Measurements from ENCODE around the gene GPRIN2. TPM values are rescaled to one million over a fixed set of nuclear protein-coding genes. Genes with fewer than 3 reads are reported as not detected.
"Not testable (repeated sequence)": the region's sequence is repeated elsewhere in the genome, so short reads cannot be mapped to it uniquely, and the experiment has no call there.

Gene GPRIN2
- polyA plus RNA-seq, 4 donors = 13.9 to 33.5 (median 20.1) TPM

DNA sequence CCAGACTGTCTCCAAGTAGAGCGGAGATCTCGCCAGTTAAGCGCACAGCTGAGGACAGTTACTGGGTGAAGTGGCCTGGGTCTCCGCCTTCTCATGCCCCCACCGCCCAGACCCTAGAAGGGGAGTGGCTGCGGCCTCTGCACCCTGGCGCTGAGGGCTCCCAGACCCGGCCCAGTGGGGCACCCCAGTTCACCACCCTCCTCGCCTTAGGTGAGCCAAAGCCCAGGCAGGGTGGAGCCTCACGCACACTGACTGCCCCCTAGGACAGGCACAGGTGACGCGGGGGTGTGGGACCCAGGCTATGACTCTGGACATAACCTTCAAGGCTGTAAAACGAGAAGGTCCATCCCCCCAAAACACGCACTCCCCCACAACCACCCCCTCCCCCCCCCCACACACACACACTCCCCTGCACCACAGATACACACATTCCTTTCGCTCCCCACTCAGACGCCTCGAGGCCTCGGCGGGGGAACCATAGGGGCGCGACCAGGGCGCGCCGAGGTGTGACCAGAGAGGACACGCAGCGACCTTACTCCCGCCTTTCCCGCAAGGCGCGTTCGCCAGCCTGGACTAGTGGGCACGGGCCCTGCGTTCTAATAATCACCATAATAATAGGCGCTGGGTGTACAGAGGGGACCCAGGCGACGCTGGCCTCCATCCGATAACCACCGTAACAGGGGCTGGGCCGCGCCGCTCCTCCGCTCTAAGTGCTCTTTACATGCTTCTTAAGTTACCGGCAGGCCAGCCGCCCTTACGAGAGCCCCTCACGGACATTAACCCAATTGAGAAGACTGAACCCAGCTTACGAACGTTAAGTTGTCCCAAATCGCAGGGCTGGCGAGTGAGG is 21.4 kb upstream of the GPRIN2 start:
- not testable (repeated sequence) for H3K27me3 ChIP-seq (ENCODE audit: control insufficient read depth in 3 of 3, insufficient read depth in 3 of 3, low read length in 3 of 3); H3K9me3 ChIP-seq (ENCODE audit: control insufficient read depth in 2 of 2, insufficient read depth in 1 of 2, low read depth in 1 of 2, low read length in 1 of 2); H3K4me3 ChIP-seq (ENCODE audit: low read depth in 1 of 3, low read length in 3 of 3); FAIRE-seq; DNase-seq; H3K36me3 ChIP-seq (ENCODE audit: control insufficient read depth in 3 of 3, insufficient read depth in 2 of 3, low read depth in 1 of 3, low read length in 3 of 3); H3K4me1 ChIP-seq (ENCODE audit: control insufficient read depth in 3 of 3, insufficient read depth in 2 of 3, low read depth in 1 of 3, low read length in 2 of 3); H3K27ac ChIP-seq (ENCODE audit: low read depth in 1 of 3, low read length in 2 of 3)
- 18 to 48% (median 41%) methylated on average over 15 to 41 of the region's 50 CpGs for WGBS, 3 donors

DNA sequence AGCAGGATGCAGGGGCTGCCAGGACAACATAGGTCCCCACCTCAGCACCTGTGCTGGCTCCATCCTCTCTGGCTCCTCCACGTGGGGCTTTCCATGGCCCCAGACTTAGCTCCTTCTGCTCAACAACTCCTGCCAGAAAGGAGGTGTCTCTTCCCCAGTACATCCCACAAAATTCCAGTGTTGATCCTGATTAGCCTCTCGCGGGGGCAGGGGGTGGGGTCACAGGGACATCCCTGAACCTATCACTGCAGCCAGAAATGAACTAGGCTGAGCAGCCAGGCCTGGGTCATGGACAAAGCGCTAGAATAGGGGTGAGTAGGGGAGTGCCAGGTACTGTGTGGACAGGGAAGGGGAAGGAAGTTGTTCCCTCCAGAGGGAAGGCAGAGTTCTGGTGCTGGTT is 17.4 kb upstream of the GPRIN2 start:
- not testable (repeated sequence) for H3K4me1 ChIP-seq (ENCODE audit: control insufficient read depth in 3 of 3, insufficient read depth in 2 of 3, low read depth in 1 of 3, low read length in 2 of 3); H3K27ac ChIP-seq (ENCODE audit: low read depth in 1 of 3, low read length in 2 of 3); H3K36me3 ChIP-seq (ENCODE audit: control insufficient read depth in 3 of 3, insufficient read depth in 2 of 3, low read depth in 1 of 3, low read length in 3 of 3); H3K27me3 ChIP-seq (ENCODE audit: control insufficient read depth in 3 of 3, insufficient read depth in 3 of 3, low read length in 3 of 3); H3K4me3 ChIP-seq (ENCODE audit: low read depth in 1 of 3, low read length in 3 of 3); FAIRE-seq; DNase-seq; H3K9me3 ChIP-seq (ENCODE audit: control insufficient read depth in 2 of 2, insufficient read depth in 1 of 2, low read depth in 1 of 2, low read length in 1 of 2)
- WGBS, 3 donors = 59 to 68% (median 66%) methylated on average over 2 to 4 of the region's 4 CpGs

DNA sequence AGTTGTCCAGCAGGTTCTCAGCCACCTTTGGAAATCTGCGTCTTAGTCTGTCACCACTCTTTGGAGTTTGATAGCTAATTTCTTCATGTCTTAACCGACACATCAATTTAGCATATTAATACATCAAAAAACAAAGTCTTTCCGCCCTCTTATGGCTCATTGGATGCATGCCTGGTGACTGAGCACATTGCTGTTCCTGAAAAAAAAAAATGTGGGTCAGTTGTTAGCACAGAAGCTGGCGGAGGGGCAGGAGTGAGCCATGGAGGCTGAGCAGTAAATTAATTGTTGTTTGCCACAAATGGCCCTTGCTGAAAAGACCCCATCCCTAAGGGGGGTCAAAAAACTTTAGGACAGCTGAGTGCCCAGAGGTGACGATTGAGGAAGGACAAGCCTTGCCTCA is 16.9 kb upstream of the GPRIN2 start:
- not testable (repeated sequence) for H3K36me3 ChIP-seq (ENCODE audit: control insufficient read depth in 3 of 3, insufficient read depth in 2 of 3, low read depth in 1 of 3, low read length in 3 of 3); H3K4me1 ChIP-seq (ENCODE audit: control insufficient read depth in 3 of 3, insufficient read depth in 2 of 3, low read depth in 1 of 3, low read length in 2 of 3); H3K4me3 ChIP-seq (ENCODE audit: low read depth in 1 of 3, low read length in 3 of 3); H3K27ac ChIP-seq (ENCODE audit: low read depth in 1 of 3, low read length in 2 of 3); DNase-seq; H3K9me3 ChIP-seq (ENCODE audit: control insufficient read depth in 2 of 2, insufficient read depth in 1 of 2, low read depth in 1 of 2, low read length in 1 of 2); FAIRE-seq; H3K27me3 ChIP-seq (ENCODE audit: control insufficient read depth in 3 of 3, insufficient read depth in 3 of 3, low read length in 3 of 3)
- 50 to 51% (median 51%) methylated on average over 3 to 4 of the region's 5 CpGs for WGBS, 3 donors

DNA sequence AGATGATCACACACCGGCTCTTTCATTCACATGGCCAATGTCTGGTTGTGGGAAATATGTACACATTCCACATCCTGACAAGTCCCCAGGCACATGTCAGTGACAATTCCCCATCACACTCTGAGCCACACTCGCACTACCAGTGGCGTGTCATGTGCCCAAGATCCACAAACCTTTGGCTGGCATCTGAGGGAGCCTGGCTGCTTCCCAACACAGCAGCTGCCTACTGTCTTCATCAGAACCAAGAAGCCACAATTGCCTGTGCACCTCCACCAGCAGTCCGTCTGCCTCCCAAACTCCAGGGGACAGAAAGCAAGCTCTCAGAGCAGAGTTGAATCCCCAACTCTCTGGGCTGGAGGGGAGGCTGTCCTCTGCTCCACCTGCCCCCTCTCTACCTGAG is 16.3 kb upstream of the GPRIN2 start:
- H3K36me3 ChIP-seq (ENCODE audit: control insufficient read depth in 3 of 3, insufficient read depth in 2 of 3, low read depth in 1 of 3, low read length in 3 of 3); FAIRE-seq; DNase-seq; H3K27me3 ChIP-seq (ENCODE audit: control insufficient read depth in 3 of 3, insufficient read depth in 3 of 3, low read length in 3 of 3); H3K4me3 ChIP-seq (ENCODE audit: low read depth in 1 of 3, low read length in 3 of 3); H3K4me1 ChIP-seq (ENCODE audit: control insufficient read depth in 3 of 3, insufficient read depth in 2 of 3, low read depth in 1 of 3, low read length in 2 of 3); H3K9me3 ChIP-seq (ENCODE audit: control insufficient read depth in 2 of 2, insufficient read depth in 1 of 2, low read depth in 1 of 2, low read length in 1 of 2); H3K27ac ChIP-seq (ENCODE audit: low read depth in 1 of 3, low read length in 2 of 3): not testable (repeated sequence)
- WGBS, 3 donors = 25 to 47% (median 27%) methylated on average over 2 to 3 of the region's 4 CpGs

DNA sequence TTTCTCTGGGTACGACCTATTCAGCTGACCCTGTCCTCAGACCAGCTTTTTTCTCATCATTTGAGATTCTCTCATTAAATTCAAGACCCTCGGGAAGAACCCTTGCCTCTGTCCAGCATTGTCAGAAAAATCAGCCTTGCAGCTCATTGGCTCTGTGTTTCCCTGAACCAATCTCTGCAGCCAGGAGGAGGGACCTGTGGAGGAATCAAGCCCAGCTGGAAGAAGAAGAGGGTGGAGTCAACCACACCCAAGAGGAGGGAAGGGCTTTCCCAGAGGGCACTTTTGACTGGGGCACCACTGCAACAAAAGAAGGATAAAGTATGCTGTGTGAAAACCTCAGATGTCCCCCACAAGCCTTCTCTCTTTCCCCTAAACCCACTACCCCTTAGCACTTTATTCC is 14.2 kb upstream of the GPRIN2 start:
- FAIRE-seq = not testable (repeated sequence)

DNA sequence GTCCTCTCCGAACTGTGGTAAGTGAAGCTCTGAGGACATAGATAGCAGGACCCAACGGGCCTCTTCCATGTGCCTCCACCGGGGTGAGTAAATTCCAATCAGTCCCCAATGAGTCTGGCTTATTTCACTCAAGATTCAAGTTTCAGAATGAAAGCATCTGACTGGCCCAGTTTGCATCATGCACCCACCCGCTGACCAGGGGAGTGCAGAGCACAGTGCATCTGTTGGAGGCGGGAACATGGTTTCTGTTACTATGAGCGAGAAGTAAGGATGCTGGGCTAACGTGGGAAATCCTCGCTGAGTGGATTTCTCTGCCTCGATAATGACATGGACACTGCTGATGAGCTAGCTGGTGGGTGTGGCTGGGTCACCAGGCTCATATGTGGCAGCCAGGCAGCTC is 10.7 kb upstream of the GPRIN2 start:
- H3K36me3 ChIP-seq (ENCODE audit: control insufficient read depth in 3 of 3, insufficient read depth in 2 of 3, low read depth in 1 of 3, low read length in 3 of 3); FAIRE-seq; H3K4me1 ChIP-seq (ENCODE audit: control insufficient read depth in 3 of 3, insufficient read depth in 2 of 3, low read depth in 1 of 3, low read length in 2 of 3); H3K27me3 ChIP-seq (ENCODE audit: control insufficient read depth in 3 of 3, insufficient read depth in 3 of 3, low read length in 3 of 3); H3K9me3 ChIP-seq (ENCODE audit: control insufficient read depth in 2 of 2, insufficient read depth in 1 of 2, low read depth in 1 of 2, low read length in 1 of 2); H3K27ac ChIP-seq (ENCODE audit: low read depth in 1 of 3, low read length in 2 of 3); DNase-seq; H3K4me3 ChIP-seq (ENCODE audit: low read depth in 1 of 3, low read length in 3 of 3): not testable (repeated sequence)
- WGBS, 3 donors = 91 to 100% (median 96%) methylated on average over 3 to 4 of the region's 9 CpGs

More for the DNA sequence above, 14.2 kb upstream of the GPRIN2 start:
- H3K4me1 ChIP-seq (ENCODE audit: control insufficient read depth in 3 of 3, insufficient read depth in 2 of 3, low read depth in 1 of 3, low read length in 2 of 3); H3K36me3 ChIP-seq (ENCODE audit: control insufficient read depth in 3 of 3, insufficient read depth in 2 of 3, low read depth in 1 of 3, low read length in 3 of 3); H3K27me3 ChIP-seq (ENCODE audit: control insufficient read depth in 3 of 3, insufficient read depth in 3 of 3, low read length in 3 of 3); H3K27ac ChIP-seq (ENCODE audit: low read depth in 1 of 3, low read length in 2 of 3); H3K4me3 ChIP-seq (ENCODE audit: low read depth in 1 of 3, low read length in 3 of 3); H3K9me3 ChIP-seq (ENCODE audit: control insufficient read depth in 2 of 2, insufficient read depth in 1 of 2, low read depth in 1 of 2, low read length in 1 of 2); DNase-seq: not testable (repeated sequence)
- no CpG with 5 or more reads among the region's 2 CpGs for WGBS, 3 donors

DNA sequence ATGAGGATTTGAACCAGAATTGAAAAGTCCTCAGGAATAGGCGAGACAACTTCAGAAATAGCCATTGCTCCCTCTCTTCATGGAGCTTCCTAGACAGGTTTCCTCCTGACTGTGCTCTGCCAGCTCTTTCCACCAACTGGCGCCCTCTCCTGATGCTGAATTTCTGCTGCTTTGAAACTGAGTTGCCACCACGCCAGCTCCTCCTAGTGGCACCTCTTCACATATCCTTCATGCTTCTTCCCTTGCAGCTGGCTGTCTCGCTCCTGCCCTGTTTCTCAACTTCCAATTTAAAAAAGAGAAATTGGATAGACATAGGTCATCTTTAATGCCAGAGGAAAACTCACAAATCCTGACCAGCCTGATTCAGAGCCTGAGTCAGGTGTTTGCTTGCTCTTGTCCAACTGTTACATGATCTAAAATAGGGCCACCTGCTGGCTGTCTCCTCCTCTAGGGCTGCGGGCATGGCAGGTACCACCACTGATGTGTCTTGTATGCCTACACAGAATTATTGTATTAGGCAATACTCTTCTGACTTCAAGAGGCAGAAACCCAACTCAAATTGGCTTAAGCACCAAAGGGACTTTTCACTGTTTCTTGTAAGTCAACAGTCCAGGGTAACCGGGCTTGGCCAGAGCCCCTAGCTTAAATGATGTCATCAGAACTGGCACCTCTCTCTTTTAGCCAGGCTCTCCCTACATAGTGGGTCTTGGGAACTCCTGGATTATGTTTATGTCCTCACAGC is 9.3 kb upstream of the GPRIN2 start:
- not testable (repeated sequence) for H3K9me3 ChIP-seq (ENCODE audit: control insufficient read depth in 2 of 2, insufficient read depth in 1 of 2, low read depth in 1 of 2, low read length in 1 of 2); H3K4me1 ChIP-seq (ENCODE audit: control insufficient read depth in 3 of 3, insufficient read depth in 2 of 3, low read depth in 1 of 3, low read length in 2 of 3); FAIRE-seq; H3K27me3 ChIP-seq (ENCODE audit: control insufficient read depth in 3 of 3, insufficient read depth in 3 of 3, low read length in 3 of 3); H3K36me3 ChIP-seq (ENCODE audit: control insufficient read depth in 3 of 3, insufficient read depth in 2 of 3, low read depth in 1 of 3, low read length in 3 of 3); H3K27ac ChIP-seq (ENCODE audit: low read depth in 1 of 3, low read length in 2 of 3); H3K4me3 ChIP-seq (ENCODE audit: low read depth in 1 of 3, low read length in 3 of 3)
- 7 to 15% (median 7%) methylated on average over 4 of the region's 6 CpGs for WGBS, 3 donors
- DNase-seq = peak; percentile 79 to 87

DNA sequence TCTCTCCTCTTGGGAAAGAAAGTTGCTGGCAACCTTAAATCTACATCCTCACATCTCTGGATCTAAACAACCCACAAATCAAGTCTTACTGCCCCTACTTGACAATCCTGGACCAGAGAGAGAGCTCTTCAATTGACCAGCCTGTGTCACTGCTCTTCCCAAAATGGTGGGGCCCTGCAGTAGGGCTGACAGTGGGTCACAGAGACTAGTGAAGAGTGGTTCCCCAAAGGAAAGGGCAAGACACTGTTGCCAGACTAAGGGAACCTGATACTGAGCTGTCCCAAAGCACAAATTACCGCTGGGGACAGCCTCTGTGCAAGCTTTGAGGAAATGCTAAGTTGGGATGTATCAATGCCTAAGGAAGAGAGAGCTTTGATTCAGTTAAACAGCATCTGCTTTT is 4.5 kb upstream of the GPRIN2 start:
- Histone ChIP-seq H3K9me3 (ENCODE audit: control insufficient read depth in 2 of 2, insufficient read depth in 1 of 2, low read depth in 1 of 2, low read length in 1 of 2) (no peaks in the 10 kb centered on the region), H3K4me1 (ENCODE audit: control insufficient read depth in 3 of 3, insufficient read depth in 2 of 3, low read depth in 1 of 3, low read length in 2 of 3) (peaks cover 0 to 1% (median 0%) of the 10 kb centered on the region in 3 donors), H3K36me3 (ENCODE audit: control insufficient read depth in 3 of 3, insufficient read depth in 2 of 3, low read depth in 1 of 3, low read length in 3 of 3) (no peaks in the 10 kb centered on the region), H3K4me3 (ENCODE audit: low read depth in 1 of 3, low read length in 3 of 3) (no peak overlapping the region), H3K27me3 (ENCODE audit: control insufficient read depth in 3 of 3, insufficient read depth in 3 of 3, low read length in 3 of 3) (peaks cover 4 to 25% (median 11%) of the 10 kb centered on the region in 3 donors), H3K27ac (ENCODE audit: low read depth in 1 of 3, low read length in 2 of 3) (no peak overlapping the region)
- 68 to 74% (median 70%) methylated on average over 1 of the region's 1 CpG for WGBS, 3 donors
- FAIRE-seq (no peak), DNase-seq (no peak)
